A673 (cell line): ENCODE measurements around the gene GRAP2.

Experiments used
- CTCF ChIP-seq: fragments of 300-800, 200-600 bp; sonication (generic); conservative IDR thresholded peaks from 2 replicates; pipeline ENCODE4 v1.5.1; 2017; ENCODE audit warnings: low read depth, mild to moderate bottlenecking, antibody characterized with exemption, low read length, moderate library complexity, mixed read lengths
- EZH2 ChIP-seq: fragments of 200-600 bp; sonication (generic); IDR thresholded peaks from 2 replicates; pipeline ENCODE4 v1.6.1; 2017; ENCODE audit warnings: borderline replicate concordance, low read depth, mild to moderate bottlenecking, mixed read lengths, antibody characterized with exemption, low read length; ENCODE audit not compliant: poor library complexity, severe bottlenecking

- TF ChIP-seq CTCF = no peak
- no peak for TF ChIP-seq EZH2
These were observed 72.8 kb downstream of the GRAP2 start for GRCh38 chr22:39973656-39974055.
